Measurements from ENCODE around the gene THAP11.

The THAP11 gene
- total RNA-seq: 3.1 to 25.2 (median 18.5) reads per million in 18 experiments

DNA sequence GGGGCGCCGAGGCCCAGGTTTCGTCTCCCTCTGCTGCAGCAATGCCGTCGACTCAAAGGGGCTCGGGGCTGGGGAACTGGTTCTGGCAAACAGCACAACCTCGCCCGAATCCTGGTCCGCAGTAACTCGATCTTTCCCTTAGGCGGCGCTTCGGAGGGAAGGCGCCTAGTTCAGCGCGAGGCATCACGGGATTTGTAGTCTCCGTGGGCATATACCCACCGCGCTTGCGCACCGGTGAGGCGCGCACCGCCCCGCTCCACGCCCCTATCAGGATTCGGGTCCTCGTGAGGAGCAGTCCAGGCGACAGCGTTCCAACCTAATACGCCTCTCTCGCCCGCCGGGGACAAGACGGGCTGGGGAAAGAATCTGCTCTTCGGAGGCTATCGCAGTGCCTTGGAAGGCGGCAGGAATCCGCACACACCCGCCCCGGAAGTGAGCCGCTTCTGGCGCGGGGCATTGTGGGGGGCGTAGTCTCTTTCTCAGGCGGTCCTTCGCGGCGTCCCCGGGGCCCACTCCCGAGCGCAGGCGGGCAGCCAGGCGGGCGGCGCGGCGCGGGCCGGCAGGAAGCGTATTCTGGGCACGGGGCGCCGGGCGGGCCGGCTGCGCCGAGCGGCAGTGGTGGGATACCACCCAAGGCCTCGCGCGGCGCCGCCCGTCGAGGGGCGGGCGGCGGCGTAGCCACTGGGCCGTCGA, at the start of gene THAP11:
Gene THAP11 (plus strand): TSS at position 505 of the 693 bp plus-strand sequence. CDS start 235 bp downstream, outside the sequence.
- DNase-seq: peak; percentile 96 to 97

DNA sequence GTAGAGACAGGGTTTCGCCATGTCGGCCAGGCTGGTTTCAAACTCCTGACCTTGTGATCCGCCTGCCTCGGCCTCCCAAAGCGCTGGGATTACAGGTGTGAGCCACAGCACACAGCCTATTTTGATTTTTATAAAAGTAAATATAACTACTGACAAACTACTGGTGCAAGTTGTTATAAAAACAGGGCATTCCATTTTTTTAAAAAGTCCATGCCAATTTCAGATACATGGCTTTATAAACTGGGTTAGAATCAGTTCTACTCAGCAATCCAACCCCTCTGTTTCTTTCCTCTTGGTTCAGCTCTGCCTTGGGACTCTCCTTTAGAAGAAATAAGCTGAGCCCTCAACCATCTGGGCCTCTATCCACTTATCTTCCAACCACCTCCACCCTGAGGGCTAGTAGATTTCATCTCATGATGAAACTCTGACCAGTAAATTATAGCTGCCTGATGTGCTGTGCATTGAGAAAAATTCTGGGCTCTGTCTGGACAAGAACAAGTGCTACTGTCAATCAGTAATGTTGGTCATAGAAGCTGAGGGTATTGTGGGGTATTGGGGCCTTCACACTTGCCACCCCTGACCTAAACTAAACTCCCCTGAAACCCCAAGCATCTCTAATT, 45.9 kb upstream of the THAP11 start:
- no peak for DNase-seq

DNA sequence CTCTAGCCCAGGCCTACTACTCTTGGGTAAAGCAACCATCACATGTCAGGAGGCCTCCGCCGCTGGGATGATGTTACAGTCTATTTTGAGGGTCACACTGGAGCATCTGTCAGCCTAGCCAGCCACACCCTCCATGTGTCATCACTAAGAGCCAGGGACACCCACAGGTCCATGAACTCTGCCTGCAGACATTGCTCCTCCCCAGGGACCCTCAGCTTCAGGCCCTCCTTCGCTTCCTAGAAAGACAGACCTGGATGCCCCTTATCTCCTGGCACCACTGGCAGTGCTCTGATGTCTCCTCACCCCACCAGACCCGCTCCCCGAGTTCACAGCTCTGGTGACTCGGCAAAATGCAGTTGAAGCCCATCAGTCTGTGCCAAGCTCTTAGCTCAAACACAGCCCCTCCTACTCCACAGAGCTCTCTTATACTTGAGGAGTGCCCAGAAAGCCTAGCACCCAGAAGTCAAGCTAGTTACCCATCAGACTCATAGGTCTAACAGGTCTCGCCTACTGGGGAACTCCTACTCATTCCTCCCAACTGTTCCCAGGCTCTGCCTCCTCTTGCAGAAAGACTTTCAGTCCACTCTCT, 41.7 kb upstream of the THAP11 start:
- peak; percentile 74 to 92 for DNase-seq

DNA sequence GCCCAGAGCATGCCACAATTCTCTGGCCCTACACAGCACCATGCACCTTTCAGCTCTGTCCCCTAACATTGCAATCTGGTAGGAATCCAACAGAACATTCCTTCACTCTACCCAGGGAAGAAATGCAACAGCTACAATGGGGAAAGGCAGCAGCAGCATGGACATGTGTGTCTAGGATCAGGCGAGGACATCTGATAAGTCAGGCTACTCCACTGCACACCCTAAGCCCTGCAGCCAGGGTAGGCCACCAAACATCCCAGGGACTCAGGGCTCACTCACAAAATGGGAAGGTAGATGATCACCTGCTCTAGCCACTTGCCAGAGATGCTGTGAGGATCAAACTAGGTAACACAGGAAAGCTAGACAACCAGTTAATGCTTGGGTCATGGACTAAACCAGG, 40.9 kb upstream of the THAP11 start:
- DNase-seq: no peak

DNA sequence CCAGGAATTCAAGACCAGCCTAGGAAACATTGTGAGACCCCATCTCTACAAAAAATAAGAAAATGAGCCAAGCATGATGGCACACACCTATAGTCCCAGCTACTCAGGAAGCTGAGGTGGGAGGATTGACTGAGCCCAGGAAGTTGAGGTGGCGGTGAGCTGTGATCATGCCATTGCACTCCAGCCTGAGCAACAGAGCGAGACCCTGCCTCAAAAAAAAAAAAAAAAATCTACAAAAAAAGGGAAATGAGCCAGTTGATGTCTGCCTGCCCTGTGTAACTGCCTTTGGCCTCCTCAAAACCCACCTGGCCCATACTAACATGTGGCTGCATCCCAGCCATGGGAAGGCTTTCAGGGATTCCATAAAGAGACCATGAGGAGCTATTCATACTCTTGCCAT, 40.2 kb upstream of the THAP11 start:
- DNase-seq: no peak

DNA sequence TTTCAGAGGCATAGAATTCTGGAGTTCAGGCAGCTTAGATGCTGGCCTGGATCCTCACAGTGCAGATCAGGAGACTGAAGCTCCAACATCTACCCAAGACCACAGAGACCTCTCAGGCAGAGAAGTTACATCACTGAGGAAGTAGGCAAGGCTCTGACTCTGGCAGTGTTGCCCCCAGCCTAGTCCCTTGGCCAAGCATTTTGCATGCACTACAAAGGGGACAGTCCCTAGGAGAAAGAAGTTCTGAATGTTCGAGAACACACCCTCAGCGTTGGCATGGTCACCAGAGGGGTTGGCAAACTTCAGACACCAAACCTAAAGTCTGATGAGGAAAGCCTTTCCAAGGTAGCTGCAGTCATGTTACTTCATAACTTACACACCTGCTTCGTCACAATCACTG, 38.2 kb upstream of the THAP11 start:
- peak; percentile 67 to 70 for DNase-seq

DNA sequence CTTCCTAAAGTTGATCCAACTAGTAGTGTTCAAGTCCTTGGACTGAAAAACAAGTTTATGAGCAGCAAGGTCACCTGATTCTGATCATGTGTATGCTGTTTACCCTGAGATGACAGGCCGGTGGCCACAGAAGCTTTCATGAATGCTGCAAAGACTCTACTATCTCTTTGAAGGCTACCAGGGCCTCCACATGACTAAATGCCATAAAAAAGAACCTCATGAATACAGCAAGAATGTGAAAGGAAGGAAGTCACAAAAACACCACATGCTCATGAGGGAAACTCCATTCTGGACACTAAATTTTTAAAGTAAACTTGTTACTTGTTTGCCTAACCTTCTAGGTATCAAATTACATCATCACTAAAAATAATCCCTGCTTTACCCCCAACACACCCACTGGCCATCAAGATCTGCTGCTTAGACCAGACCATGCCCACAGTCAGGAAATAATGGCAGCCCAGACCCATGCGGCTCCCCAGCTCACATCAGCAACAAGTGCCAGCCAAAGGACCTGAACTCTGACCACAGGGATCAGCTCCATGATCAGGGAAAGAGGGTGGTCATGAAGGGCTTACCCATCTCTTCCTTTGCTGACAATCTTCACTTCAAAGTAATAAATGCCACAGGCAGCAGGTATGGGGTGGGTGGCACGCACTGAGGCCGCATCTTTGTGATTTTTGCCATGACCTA, 37.1 kb upstream of the THAP11 start:
- peak in 1 of 2 donors; percentile 30 for DNase-seq

DNA sequence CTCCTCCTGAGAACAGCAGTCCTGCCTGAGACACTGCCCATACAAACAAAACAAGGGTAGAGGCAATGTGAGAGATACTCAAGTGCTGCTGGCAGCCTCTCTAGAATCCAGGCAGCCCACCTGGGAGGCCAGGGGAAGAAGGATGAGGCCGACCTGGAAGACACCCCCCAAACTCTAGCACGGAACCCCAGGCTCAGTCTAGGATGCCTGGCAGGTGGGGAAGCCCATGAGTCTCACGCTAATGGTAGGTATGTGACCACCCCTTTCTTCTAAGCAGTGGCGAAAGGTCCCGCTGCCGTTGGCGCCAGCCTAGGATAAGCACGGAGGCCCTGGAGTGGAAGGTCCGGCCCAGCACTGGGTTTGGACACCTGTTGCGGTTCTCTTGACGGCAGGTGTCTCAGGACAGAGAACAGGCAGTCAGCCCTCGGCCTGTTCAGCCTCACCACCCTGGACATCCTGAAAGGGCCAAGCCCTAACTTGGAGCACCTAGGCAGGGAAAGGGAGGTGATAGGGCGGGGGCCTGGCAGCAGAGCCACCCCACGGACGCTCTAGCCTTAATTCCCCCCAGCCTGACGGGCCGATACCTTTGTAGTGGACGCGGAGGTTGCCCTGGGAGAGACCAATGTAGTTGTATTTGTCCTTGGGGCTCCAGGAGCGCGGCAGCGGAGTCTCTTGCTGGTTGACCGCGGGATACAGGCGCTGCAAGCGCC, 36.2 kb upstream of the THAP11 start:
- DNase-seq: no peak

DNA sequence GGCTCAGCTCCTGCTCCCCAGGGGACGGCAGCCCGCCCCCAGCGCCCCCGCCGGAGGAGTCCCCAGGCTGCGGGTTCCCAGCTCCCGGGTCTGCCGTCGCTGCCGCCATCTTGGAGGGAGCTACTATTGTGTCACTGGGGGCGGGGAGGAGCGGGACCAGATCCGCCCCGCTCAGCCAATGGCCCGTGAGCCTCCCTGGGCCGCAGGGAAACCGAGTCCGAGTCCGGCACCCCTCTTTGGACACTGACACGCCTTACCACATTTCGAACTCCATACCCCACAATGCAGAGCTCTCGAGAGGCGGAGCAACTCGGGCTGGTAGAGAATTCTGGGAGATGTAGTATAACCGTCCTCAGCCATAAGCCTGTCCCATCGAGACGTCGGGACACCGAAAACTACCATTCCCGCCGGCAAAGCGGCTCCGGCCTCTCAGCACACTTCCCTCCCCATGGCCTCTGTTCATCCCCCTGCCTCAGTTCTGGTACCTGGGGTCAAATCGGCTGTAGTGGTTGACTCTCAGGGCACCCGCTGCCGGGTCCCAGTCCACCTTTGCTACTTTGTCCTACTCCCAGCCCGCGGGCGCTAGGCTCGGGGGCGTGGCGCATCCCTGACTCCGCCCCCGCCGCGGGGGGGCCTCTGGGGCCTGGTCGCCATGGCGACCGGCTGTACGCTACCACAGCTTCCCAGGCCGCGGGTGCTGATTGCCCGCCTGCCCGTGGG, 35.5 kb upstream of the THAP11 start, which contains the start of the genes RANBP10 and TSNAXIP1:
Gene RANBP10 (minus strand): TSS at position 133 of the 720 bp plus-strand sequence. CDS start 24 bp downstream, at position 109.
Gene TSNAXIP1 (plus strand): TSS at position 462 of the 720 bp plus-strand sequence. CDS start 261 bp downstream, outside the sequence.
- peak; percentile 99 for DNase-seq

DNA sequence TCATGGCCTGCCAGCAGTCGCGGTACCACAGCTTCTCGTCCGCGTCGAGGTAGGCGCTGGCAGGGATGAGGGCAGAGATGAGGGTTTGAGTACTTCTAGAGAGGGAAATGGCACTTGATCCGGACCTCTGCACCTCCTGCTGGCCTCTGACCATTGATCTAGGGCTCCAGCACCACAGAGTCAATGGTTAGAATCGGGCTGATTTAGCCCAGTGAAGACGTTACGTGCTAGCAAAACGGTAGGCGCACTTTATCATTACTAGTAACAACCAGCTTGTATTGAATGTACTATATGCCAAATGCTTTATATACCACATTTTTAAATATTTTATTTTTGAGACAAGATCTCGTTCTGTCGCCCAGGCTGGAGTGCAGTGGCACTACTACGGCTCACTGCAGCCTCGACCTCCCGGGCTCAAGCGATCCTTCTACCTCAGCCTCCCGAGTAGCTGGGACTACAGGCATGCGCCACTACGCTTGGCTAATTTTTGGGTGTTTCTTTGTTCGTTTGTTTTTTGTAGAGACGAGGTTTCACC, 34.9 kb upstream of the THAP11 start:
- no peak for DNase-seq

DNA sequence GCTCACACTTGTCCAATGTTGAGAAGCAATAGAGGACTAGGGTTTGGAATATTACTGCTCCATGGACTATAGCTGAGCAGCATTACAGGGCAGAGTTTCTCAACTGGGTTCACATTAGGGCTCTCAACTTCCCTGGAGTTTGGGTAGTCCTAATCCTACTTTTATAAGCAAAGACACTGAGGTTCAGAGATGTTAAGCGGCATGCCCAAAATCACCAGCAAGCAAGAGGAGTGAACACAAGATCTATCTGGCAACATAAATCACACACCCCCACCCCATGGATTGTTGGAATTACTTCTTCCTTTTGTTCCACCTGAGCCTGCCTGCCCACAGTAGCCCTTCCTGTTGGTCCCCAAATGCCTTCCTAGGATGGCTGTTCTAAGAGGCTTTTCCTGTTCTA, 30.2 kb upstream of the THAP11 start:
- DNase-seq: no peak

DNA sequence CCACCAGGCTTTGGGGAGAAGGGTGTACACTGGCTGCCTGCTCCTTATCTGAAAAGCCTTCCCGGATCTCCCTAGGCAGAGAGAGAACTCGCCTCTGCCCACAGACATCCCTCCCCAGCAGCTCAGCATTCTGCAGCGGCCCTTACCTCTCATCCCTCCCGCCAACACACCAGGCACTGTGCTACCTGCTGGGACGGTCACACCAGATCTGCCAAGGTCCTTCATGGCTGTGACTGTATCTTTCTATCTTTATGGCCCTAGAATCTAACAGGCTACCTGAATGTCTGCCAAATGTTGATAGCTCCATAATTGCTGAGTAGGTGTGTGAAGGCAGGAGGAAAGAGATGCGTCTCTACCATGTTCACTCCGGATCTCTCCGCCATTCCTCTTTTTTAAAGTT, 27.6 kb upstream of the THAP11 start:
- DNase-seq: no peak

DNA sequence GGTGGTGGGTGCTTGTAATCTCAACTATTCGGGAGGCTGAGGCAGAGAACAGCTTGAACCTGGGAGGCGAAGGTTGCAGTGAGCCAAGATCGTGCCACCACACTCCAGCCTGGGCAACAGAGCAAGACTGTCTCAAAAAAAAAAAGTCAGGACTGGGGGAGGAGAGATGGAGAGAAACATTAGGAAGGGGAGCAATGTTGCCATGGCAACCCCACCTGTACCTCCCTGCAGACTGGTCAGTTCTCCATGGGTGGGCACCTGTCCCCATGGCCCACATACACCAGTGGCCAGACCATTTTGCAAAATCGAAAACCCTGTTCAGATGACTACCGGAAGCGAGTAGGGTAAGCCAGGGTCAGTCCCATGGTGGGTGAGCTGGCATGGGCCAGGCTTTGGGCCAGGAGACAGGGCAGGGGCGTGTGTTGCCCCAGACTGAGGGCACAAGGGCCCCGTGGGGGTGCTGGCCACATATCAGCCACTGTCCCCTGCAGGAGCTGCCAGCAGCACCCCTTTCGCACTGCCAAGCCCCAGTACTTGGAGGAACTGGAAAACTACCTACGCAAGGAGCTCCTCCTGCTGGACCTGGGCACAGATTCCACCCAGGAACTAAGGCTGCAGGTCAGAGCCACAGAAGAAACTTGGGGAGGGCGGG, 21.4 kb upstream of the THAP11 start:
- no peak for DNase-seq

DNA sequence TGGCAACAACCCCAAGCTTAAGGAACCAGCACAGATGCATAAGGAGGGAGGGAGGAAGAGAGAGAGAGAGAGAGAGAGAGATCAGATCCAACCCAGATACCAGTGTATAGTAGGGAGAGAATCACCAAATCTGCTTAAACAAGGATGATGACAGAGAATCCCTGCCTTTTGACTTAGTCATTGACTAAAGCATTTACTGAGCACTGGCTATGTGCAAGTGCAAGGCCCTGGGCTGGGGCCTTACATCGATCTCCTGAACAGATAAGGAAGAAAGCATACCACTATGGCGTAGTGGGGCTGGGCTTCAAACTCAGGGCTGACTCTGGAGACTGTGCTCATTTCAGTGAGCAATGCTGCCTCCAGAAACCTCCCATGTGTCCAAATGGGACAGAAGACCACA, 19.6 kb upstream of the THAP11 start:
- DNase-seq: no peak

DNA sequence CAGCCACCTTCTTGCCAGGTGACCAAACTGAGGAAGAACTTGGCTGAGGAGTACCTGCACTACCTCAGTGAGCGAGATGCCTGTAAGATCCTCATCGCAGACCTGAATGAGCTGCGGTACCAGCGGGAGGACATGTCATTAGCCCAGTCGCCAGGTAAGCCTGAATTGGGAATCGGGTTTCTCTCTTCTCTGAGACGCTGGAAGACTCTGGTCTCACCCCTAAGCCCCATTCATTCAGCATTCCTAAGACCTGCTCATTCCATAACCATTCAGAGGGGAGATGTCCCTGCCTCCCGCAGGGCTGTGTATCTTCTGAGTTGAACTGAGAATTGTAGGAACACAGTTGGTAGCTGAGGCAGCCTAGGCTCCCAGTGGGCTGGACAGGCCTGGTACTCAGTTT, 17.0 kb upstream of the THAP11 start:
- DNase-seq: no peak

DNA sequence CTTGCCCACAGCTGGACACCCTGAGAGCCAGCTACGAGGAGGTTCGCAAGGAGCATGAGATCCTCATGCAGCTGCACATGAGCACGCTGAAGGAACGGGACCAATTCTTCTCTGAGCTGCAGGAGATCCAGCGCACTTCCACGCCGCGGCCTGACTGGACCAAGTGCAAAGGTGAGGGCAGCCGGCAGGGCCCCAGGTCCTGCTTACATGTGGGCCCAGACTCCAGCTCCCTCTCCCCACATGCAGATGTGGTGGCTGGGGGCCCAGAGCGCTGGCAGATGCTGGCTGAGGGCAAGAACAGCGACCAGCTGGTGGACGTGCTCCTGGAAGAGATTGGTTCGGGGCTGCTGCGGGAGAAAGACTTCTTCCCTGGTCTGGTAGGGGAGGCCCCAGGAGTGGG, 16.2 kb upstream of the THAP11 start:
- DNase-seq: no peak

DNA sequence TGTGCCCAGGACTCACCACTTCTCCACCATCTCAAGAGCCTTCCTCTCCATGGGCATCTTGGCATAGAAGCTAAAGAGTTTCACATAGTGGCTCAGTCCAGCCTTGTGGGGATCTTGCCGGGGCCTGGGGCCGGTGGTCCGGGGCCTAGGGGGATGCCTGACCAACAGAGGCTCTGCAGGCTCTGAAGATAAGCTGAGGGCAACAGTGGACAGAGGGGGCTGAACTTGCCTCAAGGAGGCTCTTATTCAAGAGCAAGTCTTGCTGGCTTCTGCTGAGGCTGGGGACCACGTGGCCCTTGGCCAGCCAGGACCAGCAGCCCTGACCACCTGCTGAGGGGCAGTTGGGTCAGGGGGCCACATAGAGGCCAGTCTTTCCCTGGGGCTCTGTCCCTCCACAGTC, 13.5 kb upstream of the THAP11 start:
- no peak for DNase-seq

DNA sequence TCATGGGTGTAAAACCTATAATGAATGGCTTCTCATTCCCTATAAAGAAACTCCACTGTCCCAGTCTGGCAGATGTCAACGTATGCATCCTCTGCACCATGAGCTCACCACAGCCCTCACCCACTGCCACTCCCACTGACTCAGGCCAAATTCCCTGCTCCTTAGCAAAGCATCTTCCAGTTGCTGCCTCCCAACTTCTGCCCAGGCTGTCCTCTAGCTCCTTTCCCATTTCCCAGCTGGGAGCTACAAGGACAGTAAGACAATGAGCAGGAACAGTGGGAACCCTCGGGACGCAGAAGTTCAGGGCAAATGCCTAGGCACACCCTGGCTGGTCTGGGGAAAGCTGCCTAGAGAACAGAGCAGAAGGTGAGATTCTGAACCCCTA, 9.1 kb upstream of the THAP11 start:
- DNase-seq: peak in 1 of 2 donors; percentile 31

DNA sequence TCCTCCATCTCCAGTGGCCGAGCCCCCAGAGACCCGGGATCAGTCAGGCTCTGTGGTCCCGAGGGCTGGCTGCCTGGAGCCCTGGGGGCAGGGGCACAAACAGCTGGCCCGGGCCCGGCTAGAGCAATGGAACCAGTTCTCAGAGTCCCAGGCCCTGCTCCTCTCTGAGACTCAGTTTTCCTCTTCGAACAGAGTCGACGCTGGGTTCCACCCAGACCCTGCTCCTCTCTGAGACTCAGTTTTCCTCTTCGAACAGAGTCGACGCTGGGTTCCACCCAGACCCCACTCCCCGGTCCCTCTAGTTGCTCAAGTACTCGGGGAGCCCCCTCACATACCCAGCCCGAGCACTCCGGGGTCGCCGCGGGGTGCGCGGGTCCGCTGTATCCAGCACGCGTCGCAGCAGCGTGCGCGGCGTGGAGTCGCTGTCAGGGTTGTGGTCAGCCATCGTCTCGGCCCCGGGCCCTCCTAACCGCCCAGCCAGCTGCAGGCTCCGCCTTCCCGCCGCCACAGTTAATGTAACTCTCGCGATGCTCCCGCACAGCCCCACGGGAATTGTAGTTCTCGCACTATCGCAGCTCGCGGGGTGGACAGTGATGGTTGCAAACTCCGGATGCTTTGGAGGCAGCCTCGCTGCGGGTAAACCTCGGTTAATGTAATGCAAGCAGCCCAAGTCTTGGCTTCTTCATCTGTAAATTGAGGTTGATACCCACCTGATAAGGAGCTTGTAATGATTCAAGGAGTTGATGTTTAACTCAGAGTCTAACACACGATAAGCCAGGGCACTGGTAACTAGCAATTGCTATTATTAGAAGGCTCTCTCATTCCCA, 8.5 kb upstream of the THAP11 start:
- DNase-seq: peak; percentile 93 to 94

DNA sequence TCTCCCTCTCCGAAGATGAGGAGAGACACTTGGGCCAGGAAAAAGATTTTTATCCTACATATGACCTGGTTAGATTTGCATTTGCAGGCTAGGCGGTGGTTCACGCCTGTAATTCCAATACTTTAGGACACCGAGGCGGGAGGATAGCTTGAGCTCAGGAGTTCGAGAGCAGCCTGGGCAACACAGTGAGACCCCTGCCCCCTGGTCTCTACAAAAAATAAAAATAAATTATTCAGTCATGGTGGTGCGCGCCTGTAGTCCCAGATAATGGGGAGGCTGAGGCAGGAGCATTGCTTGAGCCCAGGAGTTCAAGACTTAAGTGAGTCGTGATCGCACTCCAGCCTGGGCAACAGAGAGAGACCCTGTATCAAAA, 7.9 kb upstream of the THAP11 start:
- no peak for DNase-seq

All from inflammatory macrophage (primary cell).